H1 (cell line): ENCODE data around the gene ZMIZ1. TPM values are rescaled to one million over a fixed set of nuclear protein-coding genes. Genes with fewer than 3 reads are reported as not detected.

Experiments
- CTCF ChIP-seq, 3 experiments: IDR thresholded peaks; 1 replicate in 2 of 3; 2 replicates in 1 of 3; pipeline versions ENCODE4 v1.5.1 to v1.6.1; 2011; ENCODE audit warnings: low read length in 3 of 3, mild to moderate bottlenecking in 3 of 3, inconsistent platforms in 2 of 3, low read depth in 1 of 3, moderate library complexity in 1 of 3; ENCODE audit not compliant: insufficient read depth in 1 of 3; ENCODE audit errors: control extremely low read depth in 1 of 3
- EP300 ChIP-seq, 2 experiments: IDR thresholded peaks; 1 replicate in 1 of 2; 2 replicates in 1 of 2; pipeline ENCODE4 v1.6.1; 2011 to 2012; ENCODE audit warnings: low read depth in 2 of 2, low read length in 2 of 2, mild to moderate bottlenecking in 2 of 2, borderline replicate concordance in 1 of 2, inconsistent platforms in 1 of 2, moderate library complexity in 1 of 2
- HDAC6 ChIP-seq: IDR thresholded peaks from one replicate; pipeline ENCODE4 v1.7.1; 2012; ENCODE audit warnings: low read depth, mild to moderate bottlenecking, inconsistent platforms, low read length, moderate library complexity
- SIRT6 ChIP-seq: IDR thresholded peaks from one replicate; pipeline ENCODE4 v1.7.1; 2012; ENCODE audit warnings: low read length, inconsistent platforms
- polyA plus RNA-seq, 7 experiments: library from polyadenylated mRNA; depleted of rRNA in 3 of 7; stranded (reverse) in 5 of 7; unstranded in 2 of 7; fragments of >200 nt in 5 of 7; fragments of 200-250 nt in 2 of 7; gene quantifications; 1 replicate in 5 of 7; 2 replicates in 1 of 7; 4 replicates in 1 of 7; pipeline versions ENCODE4 v1.2.1 to v1.2.3, GENCODE V29; 2011 to 2013; ENCODE audit warnings: missing spikeins in 2 of 7, mixed read lengths in 2 of 7
- total RNA-seq: library from RNA; stranded (reverse); fragmentation: NEBNext Ultra II Directional; extraction: Animal tissue kit (Norgen Biotek cat#: 25700); gene quantifications from 2 replicates; pipeline ENCODE4 v1.2.1, GENCODE V29; 2021

The ZMIZ1 gene
- total and polyA plus RNA-seq, 2 of the 8 experiments (the other 6 are each of a cell fraction or from before 2014, with no cell fraction given) = 8.1 to 28.0 TPM

- TF ChIP-seq CTCF (IDR thresholded peaks at IDR 0.05; ENCODE audit: control extremely low read depth in 1 of 3, insufficient read depth in 1 of 3, low read depth in 1 of 3, low read length in 3 of 3) (no peak), SIRT6 (no peak), EP300 (IDR thresholded peaks at IDR 0.05; ENCODE audit: borderline replicate concordance in 1 of 2, low read depth in 2 of 2, low read length in 2 of 2) (no peak), HDAC6 (no peak)
Measured at GRCh38 chr10:79249186-79250121, 180.7 kb downstream of the ZMIZ1 start (continued).
